ENCODE results near the gene SLC7A7. TPM values are rescaled to one million over a fixed set of nuclear protein-coding genes. Genes with fewer than 3 reads are reported as not detected.

The SLC7A7 gene
- total RNA-seq, 2 experiments from 2014 or later, result 0.89 to 1.1 TPM

GRCh38 chr14:22800346-22800745 is 14.9 kb downstream of the SLC7A7 start:
- ChIA-PET POLR2A (no interaction called here), CTCF (no interaction called here)
- Mint-ChIP-seq H3K27ac (no peak overlapping the region), H3K4me3 (no peak overlapping the region), H3K27me3 (peaks cover 49% of the 10 kb centered on the region), H3K4me1 (ENCODE audit: low read depth) (no peaks in the 10 kb centered on the region), H3K9me3 (no peaks in the 10 kb centered on the region), H3K36me3 (ENCODE audit: low read depth) (no peaks in the 10 kb centered on the region)
- DNase-seq (no peak), ATAC-seq (ENCODE audit: poor library complexity) (no peak)
- Histone ChIP-seq H3K4me1 (ENCODE audit: insufficient read depth, low read length) (no peaks in the 10 kb centered on the region), H3K27ac (ENCODE audit: low read depth in 1 of 2, low read length in 2 of 2) (no peak overlapping the region), H3K27me3 (ENCODE audit: control insufficient read depth in 1 of 2, insufficient read depth in 2 of 2, low read length in 2 of 2) (peaks cover 0 to 5% of the 10 kb centered on the region in 2 experiments), H3K9me3 (ENCODE audit: control insufficient read depth in 1 of 2, insufficient read depth in 1 of 2, low read length in 2 of 2) (no peaks in the 10 kb centered on the region), H3K4me3 (ENCODE audit: low read length) (no peak overlapping the region), H3K36me3 (ENCODE audit: insufficient read depth, low read length) (no peaks in the 10 kb centered on the region)
- intact Hi-C loops (cut with DNase I, micrococcal nuclease), result loop anchor here in 1 of 2 experiments (5.0 to 10.0 kb wide), 2 partner anchors 58 to 186 kb away; no protein-coding TSS in a partner anchor
- TF ChIP-seq CTCF (IDR thresholded peaks at IDR 0.05), result no peak

GRCh38 chr14:22798528-22798927 is 16.7 kb downstream of the SLC7A7 start:
- Mint-ChIP-seq H3K4me1 (ENCODE audit: low read depth) (no peaks in the 10 kb centered on the region), H3K27ac (no peak overlapping the region), H3K9me3 (no peaks in the 10 kb centered on the region), H3K36me3 (ENCODE audit: low read depth) (no peaks in the 10 kb centered on the region), H3K27me3 (peaks cover 40% of the 10 kb centered on the region), H3K4me3 (no peak overlapping the region)
- TF ChIP-seq CTCF (IDR thresholded peaks at IDR 0.05), result no peak
- intact Hi-C loops (cut with DNase I, micrococcal nuclease), result no loop called here
- Histone ChIP-seq H3K9me3 (ENCODE audit: control insufficient read depth in 1 of 2, insufficient read depth in 1 of 2, low read length in 2 of 2) (no peaks in the 10 kb centered on the region), H3K27me3 (ENCODE audit: control insufficient read depth in 1 of 2, insufficient read depth in 2 of 2, low read length in 2 of 2) (peaks cover 0 to 5% of the 10 kb centered on the region in 2 experiments), H3K4me3 (ENCODE audit: low read length) (no peak overlapping the region), H3K36me3 (ENCODE audit: insufficient read depth, low read length) (no peaks in the 10 kb centered on the region), H3K27ac (ENCODE audit: low read depth in 1 of 2, low read length in 2 of 2) (no peak overlapping the region), H3K4me1 (ENCODE audit: insufficient read depth, low read length) (no peaks in the 10 kb centered on the region)
- DNase-seq (no peak), ATAC-seq (ENCODE audit: poor library complexity) (no peak)
- ChIA-PET CTCF (no interaction called here), POLR2A (no interaction called here)

GRCh38 chr14:22797017-22797917 is 18.0 kb downstream of the SLC7A7 start:
- intact Hi-C loops (cut with DNase I, micrococcal nuclease), result no loop called here

More at GRCh38 chr14:22797017-22797917, 18.0 kb downstream of the SLC7A7 start:
- Histone ChIP-seq H3K27ac (ENCODE audit: low read depth in 1 of 2, low read length in 2 of 2) (no peak overlapping the region), H3K4me3 (ENCODE audit: low read length) (no peak overlapping the region), H3K36me3 (ENCODE audit: insufficient read depth, low read length) (no peaks in the 10 kb centered on the region), H3K27me3 (ENCODE audit: control insufficient read depth in 1 of 2, insufficient read depth in 2 of 2, low read length in 2 of 2) (peaks cover 0 to 5% of the 10 kb centered on the region in 2 experiments), H3K9me3 (ENCODE audit: control insufficient read depth in 1 of 2, insufficient read depth in 1 of 2, low read length in 2 of 2) (no peaks in the 10 kb centered on the region), H3K4me1 (ENCODE audit: insufficient read depth, low read length) (no peaks in the 10 kb centered on the region)
- no peak overlapping the region for H3K27ac Mint-ChIP-seq
- no peak for TF ChIP-seq CTCF (IDR thresholded peaks at IDR 0.05)
- ChIA-PET POLR2A (no interaction called here), CTCF (no interaction called here)
- no peak overlapping the region for H3K4me3 Mint-ChIP-seq
- H3K36me3 Mint-ChIP-seq (ENCODE audit: low read depth), result no peaks in the 10 kb centered on the region
- H3K4me1 Mint-ChIP-seq (ENCODE audit: low read depth), result no peaks in the 10 kb centered on the region
- H3K9me3 Mint-ChIP-seq, result no peaks in the 10 kb centered on the region
- peaks cover 33% of the 10 kb centered on the region for H3K27me3 Mint-ChIP-seq
- ATAC-seq (ENCODE audit: poor library complexity) (no peak), DNase-seq (no peak)

Data from CD4-positive, alpha-beta T cell (primary cell).